ENCODE data around the gene UBE2K. TPM values are rescaled to one million over a fixed set of nuclear protein-coding genes. Genes with fewer than 3 reads are reported as not detected.
"Not testable (repeated sequence)": the region's sequence is repeated elsewhere in the genome, so short reads cannot be mapped to it uniquely, and the experiment has no call there.

UBE2K gene
- total and polyA plus RNA-seq, 9 donors: 14.5 to 63.8 (median 52.2) TPM

- H3K9me3 ChIP-seq: no peaks in the 10 kb centered on the region
- intact Hi-C loops (cut with DNase I): no loop called here
- peaks cover 2% of the 10 kb centered on the region for H3K4me1 ChIP-seq (ENCODE audit: insufficient read depth)
- no peak overlapping the region for H3K4me3 ChIP-seq
- H3K27ac ChIP-seq: no peak overlapping the region
- H3K36me3 ChIP-seq: no peaks in the 10 kb centered on the region
- no peaks in the 10 kb centered on the region for H3K27me3 ChIP-seq
- no peak for TF ChIP-seq POLR2A (IDR thresholded peaks at IDR 0.05)
- TF ChIP-seq EP300 (IDR thresholded peaks at IDR 0.05): no peak
- no peak for DNase-seq
Measured at GRCh38 chr4:39719804-39720580, 22.1 kb downstream of the UBE2K start.

DNA sequence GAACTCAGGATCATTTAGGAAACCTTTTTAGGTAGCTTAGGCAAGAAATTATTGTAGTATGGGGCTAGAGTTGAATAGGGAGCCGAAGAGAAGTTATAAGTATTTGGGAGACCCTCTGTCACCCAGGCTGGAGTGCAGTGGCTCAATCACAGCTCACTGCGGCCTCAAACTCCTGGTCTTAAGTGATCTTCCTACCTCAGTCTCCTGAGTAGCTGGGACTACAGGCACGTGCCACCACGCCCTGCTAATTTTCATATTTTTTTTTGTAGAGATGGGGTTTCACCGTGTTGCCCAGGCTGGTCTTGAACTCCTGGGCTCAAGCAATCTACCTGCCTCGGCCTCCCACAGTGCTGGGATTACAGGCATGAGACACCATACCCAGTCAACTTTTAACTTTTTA lies 23.3 kb downstream of the UBE2K start:
- H3K4me1 ChIP-seq (ENCODE audit: insufficient read depth); DNase-seq; intact Hi-C loops (cut with DNase I); H3K4me3 ChIP-seq; H3K27ac ChIP-seq; H3K36me3 ChIP-seq; H3K9me3 ChIP-seq; H3K27me3 ChIP-seq: not testable (repeated sequence)
- WGBS, 3 donors: 89 to 95% (median 92%) methylated on average over 6 of the region's 6 CpGs

- TF ChIP-seq POLR2A (IDR thresholded peaks at IDR 0.05) (no peak), EP300 (IDR thresholded peaks at IDR 0.05) (no peak)
- TF ChIP-seq, protein P1, sequence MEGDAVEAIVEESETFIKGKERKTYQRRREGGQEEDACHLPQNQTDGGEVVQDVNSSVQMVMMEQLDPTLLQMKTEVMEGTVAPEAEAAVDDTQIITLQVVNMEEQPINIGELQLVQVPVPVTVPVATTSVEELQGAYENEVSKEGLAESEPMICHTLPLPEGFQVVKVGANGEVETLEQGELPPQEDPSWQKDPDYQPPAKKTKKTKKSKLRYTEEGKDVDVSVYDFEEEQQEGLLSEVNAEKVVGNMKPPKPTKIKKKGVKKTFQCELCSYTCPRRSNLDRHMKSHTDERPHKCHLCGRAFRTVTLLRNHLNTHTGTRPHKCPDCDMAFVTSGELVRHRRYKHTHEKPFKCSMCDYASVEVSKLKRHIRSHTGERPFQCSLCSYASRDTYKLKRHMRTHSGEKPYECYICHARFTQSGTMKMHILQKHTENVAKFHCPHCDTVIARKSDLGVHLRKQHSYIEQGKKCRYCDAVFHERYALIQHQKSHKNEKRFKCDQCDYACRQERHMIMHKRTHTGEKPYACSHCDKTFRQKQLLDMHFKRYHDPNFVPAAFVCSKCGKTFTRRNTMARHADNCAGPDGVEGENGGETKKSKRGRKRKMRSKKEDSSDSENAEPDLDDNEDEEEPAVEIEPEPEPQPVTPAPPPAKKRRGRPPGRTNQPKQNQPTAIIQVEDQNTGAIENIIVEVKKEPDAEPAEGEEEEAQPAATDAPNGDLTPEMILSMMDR (IDR thresholded peaks at IDR 0.05): no peak
- DNase-seq: no peak
- no peak overlapping the region for H3K27ac ChIP-seq
- H3K4me3 ChIP-seq: no peak overlapping the region
- no peaks in the 10 kb centered on the region for H3K27me3 ChIP-seq
- 68 to 73% (median 72%) methylated on average over 7 of the region's 7 CpGs for WGBS, 3 donors
- intact Hi-C loops (cut with DNase I): no loop called here
- H3K36me3 ChIP-seq: no peaks in the 10 kb centered on the region
- peaks cover 2% of the 10 kb centered on the region for H3K4me1 ChIP-seq (ENCODE audit: insufficient read depth)
- H3K9me3 ChIP-seq: no peaks in the 10 kb centered on the region
Measured at GRCh38 chr4:39721788-39722187, 23.9 kb downstream of the UBE2K start.

- WGBS, 3 donors: 67 to 79% (median 75%) methylated on average over 4 of the region's 4 CpGs
- Histone ChIP-seq H3K27ac (no peak overlapping the region), H3K9me3 (no peaks in the 10 kb centered on the region), H3K27me3 (no peaks in the 10 kb centered on the region), H3K36me3 (no peaks in the 10 kb centered on the region), H3K4me1 (ENCODE audit: insufficient read depth) (no peaks in the 10 kb centered on the region), H3K4me3 (no peak overlapping the region)
- TF ChIP-seq, protein P1 (IDR thresholded peaks at IDR 0.05): no peak
- intact Hi-C loops (cut with DNase I): no loop called here
- no peak for DNase-seq
Measured at GRCh38 chr4:39729557-39729956, 31.6 kb downstream of the UBE2K start.

DNA sequence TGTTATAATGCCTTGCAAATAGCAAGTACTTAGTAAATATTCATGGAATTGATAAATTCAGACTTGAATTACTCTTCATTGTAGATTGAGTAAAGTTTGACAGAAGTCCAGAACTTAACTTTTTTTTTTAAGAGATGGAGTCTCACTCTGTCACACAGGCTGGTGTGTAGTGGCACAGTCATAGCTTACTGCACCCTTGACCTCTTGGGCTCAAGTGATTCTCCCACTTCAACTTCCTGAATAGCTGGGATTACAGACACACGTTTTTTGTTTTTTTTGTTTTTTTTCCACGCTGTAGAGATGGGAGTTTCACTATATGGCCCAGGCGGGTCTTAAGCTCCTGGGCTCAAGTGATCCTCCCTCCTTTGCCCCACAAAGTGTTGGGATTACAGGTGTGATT lies 32.1 kb downstream of the UBE2K start:
- Histone ChIP-seq H3K4me1 (ENCODE audit: insufficient read depth) (no peaks in the 10 kb centered on the region), H3K36me3 (no peaks in the 10 kb centered on the region), H3K4me3 (no peak overlapping the region), H3K9me3 (no peaks in the 10 kb centered on the region), H3K27me3 (no peaks in the 10 kb centered on the region), H3K27ac (no peak overlapping the region)
- DNase-seq: no peak
- WGBS, 3 donors: 60 to 70% (median 68%) methylated on average over 3 of the region's 3 CpGs
- intact Hi-C loops (cut with DNase I): no loop called here
- TF ChIP-seq, protein P1 (IDR thresholded peaks at IDR 0.05): no peak
- TF ChIP-seq POLR2A (IDR thresholded peaks at IDR 0.05) (no peak), EP300 (IDR thresholded peaks at IDR 0.05) (no peak)
